ENCODE results near the gene EHD4.

GRCh38 chr15:41967506-41968206 is 4.7 kb downstream of the EHD4 start:
- TF ChIP-seq CTCF (IDR thresholded peaks at IDR 0.05) (no peak), POLR2A (IDR thresholded peaks at IDR 0.05) (no peak), EP300 (IDR thresholded peaks at IDR 0.05) (no peak)

Measured in ovary (tissue), 3 donors.